ENCODE results near the gene CCS. TPM values are rescaled to one million over a fixed set of nuclear protein-coding genes. Genes with fewer than 3 reads are reported as not detected.
A peak's percentile ranks its signal among the peaks of the same experiment; 100 is the strongest.
"Not testable (repeated sequence)": the region's sequence is repeated elsewhere in the genome, so short reads cannot be mapped to it uniquely, and the experiment has no call there.

Gene CCS, protein sequence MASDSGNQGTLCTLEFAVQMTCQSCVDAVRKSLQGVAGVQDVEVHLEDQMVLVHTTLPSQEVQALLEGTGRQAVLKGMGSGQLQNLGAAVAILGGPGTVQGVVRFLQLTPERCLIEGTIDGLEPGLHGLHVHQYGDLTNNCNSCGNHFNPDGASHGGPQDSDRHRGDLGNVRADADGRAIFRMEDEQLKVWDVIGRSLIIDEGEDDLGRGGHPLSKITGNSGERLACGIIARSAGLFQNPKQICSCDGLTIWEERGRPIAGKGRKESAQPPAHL
- 10 to 100 TPM; 27.1 to 35.6 (median 32.4) TPM for total RNA-seq
- total RNA-seq (2013): 47.8 TPM

- no peaks in the 10 kb centered on the region for H3K36me3 ChIP-seq (ENCODE audit: control insufficient read depth, insufficient read depth, low read length)
- H3K27me3 ChIP-seq (ENCODE audit: control insufficient read depth, insufficient read depth, low read length): no peaks in the 10 kb centered on the region
- Mint-ChIP-seq H3K27me3 (ENCODE audit: low read depth in 2 of 2) (no peaks in the 10 kb centered on the region), H3K4me1 (peaks cover 31 to 33% of the 10 kb centered on the region in 2 donors), H3K27ac (peak within 1 kb of the TSS; percentile 98 to 100), H3K4me3 (peak within 1 kb of the TSS; percentile 100), H3K9me3 (no peaks in the 10 kb centered on the region), H3K36me3 (no peaks in the 10 kb centered on the region)
- DNase-seq: peak; percentile 98 to 99
- peak; percentile 96 to 97 (median 96) for ATAC-seq
- H3K27ac ChIP-seq (ENCODE audit: low read length): peak within 1 kb of the TSS; percentile 63
- peak; percentile 72 for TF ChIP-seq CTCF (IDR thresholded peaks at IDR 0.05)
- peaks cover 20% of the 10 kb centered on the region for H3K4me1 ChIP-seq (ENCODE audit: control insufficient read depth, insufficient read depth, low read length)
- intact Hi-C loops (cut with micrococcal nuclease): loop anchor here (1.0 kb wide), 3 partner anchors 24 to 86 kb away; partner anchors contain the start of genes RBM14 and RBM4
- H3K4me3 ChIP-seq (ENCODE audit: low read length): peak within 1 kb of the TSS; percentile 52
- H3K9me3 ChIP-seq (ENCODE audit: control insufficient read depth, insufficient read depth, low read length): no peaks in the 10 kb centered on the region
- WGBS (ENCODE audit: insufficient coverage): 18% methylated on average over 68 of the region's 68 CpGs
Observed at GRCh38 chr11:66592457-66593302, at the start of gene CCS, which contains the start of gene CCDC87. Gene CCS (plus strand): TSS chr11:66593185. CDS start chr11:66593262, 77 bp downstream. Gene CCDC87 (minus strand): TSS chr11:66593063. CDS start chr11:66593015, 48 bp downstream.

- H3K36me3 ChIP-seq (ENCODE audit: control insufficient read depth, insufficient read depth, low read length): peaks cover 37% of the 10 kb centered on the region
- intact Hi-C loops (cut with micrococcal nuclease): loop anchor here (10.0 kb wide), 1 partner anchor 291 kb away; no protein-coding TSS in a partner anchor
- peak; percentile 64 for TF ChIP-seq CTCF (IDR thresholded peaks at IDR 0.05)
- no peak overlapping the region for H3K4me3 ChIP-seq (ENCODE audit: low read length)
- 23% methylated on average over 26 of the region's 26 CpGs for WGBS (ENCODE audit: insufficient coverage)
- peak; percentile 61 to 76 (median 75) for ATAC-seq
- no peaks in the 10 kb centered on the region for H3K9me3 ChIP-seq (ENCODE audit: control insufficient read depth, insufficient read depth, low read length)
- peak overlapping the region; percentile 90 for H3K27ac ChIP-seq (ENCODE audit: low read length)
- Mint-ChIP-seq H3K27ac (peak overlapping the region; percentile 91 to 95), H3K27me3 (ENCODE audit: low read depth in 2 of 2) (peaks cover 0 to 1% of the 10 kb centered on the region in 2 donors), H3K4me1 (peaks cover 41 to 57% of the 10 kb centered on the region in 2 donors), H3K4me3 (peak overlapping the region; percentile 82), H3K9me3 (no peaks in the 10 kb centered on the region), H3K36me3 (no peaks in the 10 kb centered on the region)
- no peaks in the 10 kb centered on the region for H3K27me3 ChIP-seq (ENCODE audit: control insufficient read depth, insufficient read depth, low read length)
- H3K4me1 ChIP-seq (ENCODE audit: control insufficient read depth, insufficient read depth, low read length): peaks cover 43% of the 10 kb centered on the region
- peak; percentile 66 to 87 for DNase-seq
Observed at GRCh38 chr11:66543263-66544107, 49.5 kb upstream of the CCS start.

GRCh38 chr11:66544952-66545351 lies 48.0 kb upstream of the CCS start:
- Histone ChIP-seq H3K27ac (ENCODE audit: low read length) (peak overlapping the region; percentile 90), H3K4me1 (ENCODE audit: control insufficient read depth, insufficient read depth, low read length) (peaks cover 43% of the 10 kb centered on the region), H3K36me3 (ENCODE audit: control insufficient read depth, insufficient read depth, low read length) (peaks cover 23% of the 10 kb centered on the region), H3K4me3 (ENCODE audit: low read length) (peak overlapping the region; percentile 78)
- 65% methylated on average over 14 of the region's 14 CpGs for WGBS (ENCODE audit: insufficient coverage)
- Mint-ChIP-seq H3K27ac (peak overlapping the region; percentile 91 to 92), H3K4me3 (peak overlapping the region; percentile 91), H3K4me1 (peaks cover 41 to 52% of the 10 kb centered on the region in 2 donors)
- H3K9me3 Mint-ChIP-seq; H3K36me3 Mint-ChIP-seq; H3K27me3 Mint-ChIP-seq (ENCODE audit: low read depth in 2 of 2); ATAC-seq; H3K27me3 ChIP-seq (ENCODE audit: control insufficient read depth, insufficient read depth, low read length); DNase-seq; H3K9me3 ChIP-seq (ENCODE audit: control insufficient read depth, insufficient read depth, low read length): not testable (repeated sequence)
- intact Hi-C loops (cut with micrococcal nuclease): loop anchor here (10.0 kb wide), 1 partner anchor 290 kb away; no protein-coding TSS in a partner anchor
